Spleen (tissue), 11 donors: ENCODE results near the gene PRKCQ. TPM values are rescaled to one million over a fixed set of nuclear protein-coding genes. Genes with fewer than 3 reads are reported as not detected.

ENCODE experiments used
- DNase-seq: peaks from one replicate; pipeline ENCODE4 v3.0.0-alpha.2; 2020
- H3K27ac ChIP-seq, 8 donors: fragments of 200-600 bp; sonication (generic) in 7 of 8; 1 replicate in 4 of 8; 2 replicates in 4 of 8; pipeline versions ENCODE4 v1.5.0 to v1.8.0; 2016 to 2021; ENCODE audit warnings: inconsistent platforms in 4 of 8, mild to moderate bottlenecking in 4 of 8, moderate library complexity in 1 of 8
- H3K27me3 ChIP-seq, 7 donors: fragments of 200-600 bp; sonication (generic) in 6 of 7; replicated peaks in 1 of 7; 1 replicate in 4 of 7; 2 replicates in 3 of 7; pipeline versions ENCODE4 v1.5.0 to v1.8.0; 2016 to 2021; ENCODE audit warnings: inconsistent platforms in 3 of 7, mild to moderate bottlenecking in 1 of 7
- H3K36me3 ChIP-seq, 6 donors: fragments of 200-600 bp; sonication (generic) in 5 of 6; 1 replicate in 4 of 6; 2 replicates in 2 of 6; pipeline versions ENCODE4 v1.5.0 to v1.8.0; 2016 to 2021; ENCODE audit warnings: inconsistent platforms in 2 of 6
- H3K4me1 ChIP-seq, 6 donors: fragments of 200-600 bp; sonication (generic) in 5 of 6; 1 replicate in 3 of 6; 2 replicates in 3 of 6; pipeline versions ENCODE4 v1.5.0 to v1.8.0; 2016 to 2021; ENCODE audit warnings: inconsistent platforms in 3 of 6
- H3K4me3 ChIP-seq, 8 donors: fragments of 200-600 bp; sonication (generic) in 7 of 8; 1 replicate in 4 of 8; 2 replicates in 4 of 8; pipeline versions ENCODE4 v1.5.0 to v1.8.0; 2016 to 2021; ENCODE audit warnings: inconsistent platforms in 4 of 8, mild to moderate bottlenecking in 4 of 8, moderate library complexity in 2 of 8
- H3K9me3 ChIP-seq, 8 donors: fragments of 200-600 bp; sonication (generic) in 7 of 8; 1 replicate in 4 of 8; 2 replicates in 4 of 8; pipeline versions ENCODE4 v1.5.0 to v1.8.0; 2016 to 2021; ENCODE audit warnings: inconsistent platforms in 4 of 8
- POLR2A ChIP-seq, 3 donors: fragments of 450-650 bp; IDR thresholded peaks; one replicate each; pipeline ENCODE4 v1.5.1; 2017; ENCODE audit warnings: antibody characterized with exemption in 3 of 3, mild to moderate bottlenecking in 1 of 3
- POLR2AphosphoS5 ChIP-seq, 3 donors: sonication (generic); formaldehyde crosslinking; IDR thresholded peaks; one replicate each; pipeline ENCODE4 v1.5.1; 2017; ENCODE audit warnings: antibody characterized with exemption in 3 of 3
- WGBS, 5 donors: extraction: QIAGEN DNeasy Blood & Tissue Kit in 3 of 5; methylation state at CpG; one replicate each; pipeline versions ENCODE4 v1.1.5 to v1.1.7; 2013 to 2018; 5-methylcytosine and 5-hydroxymethylcytosine counted together
- intact Hi-C: fragments of 100-400 bp; cut with DNase I; formaldehyde crosslinking; loops from one replicate; pipeline ENCODE4 v1.15.0; 2023; ENCODE audit warnings: low total_unique reads
- polyA plus RNA-seq, 3 donors: library from polyadenylated mRNA; stranded (reverse); fragments of 200-250 nt; gene quantifications; one replicate each; pipeline ENCODE4 v1.2.1, GENCODE V29; 2013
- total RNA-seq, 7 donors: library from RNA; depleted of rRNA in 3 of 7; stranded (reverse); fragments of >200 nt in 3 of 7; fragmentation: NEBNext Ultra II Directional in 4 of 7; extraction: Animal tissue kit (Norgen Biotek cat#: 25700) in 4 of 7; gene quantifications; one replicate each; pipeline versions ENCODE4 v1.1.0 to v1.2.1, GENCODE V29; 2016 to 2021
- TF ChIP-seq, protein P1 (sequence below), 11 experiments: fragments of 200-600 bp in 7 of 11; fragments of 450-650 bp in 4 of 11; sonication (generic) in 4 of 11; IDR thresholded peaks in 8 of 11; conservative IDR thresholded peaks in 3 of 11; 1 replicate in 7 of 11; 2 replicates in 4 of 11; pipeline versions ENCODE4 v1.4.0 to v1.8.0; 2016 to 2021; ENCODE audit warnings: antibody characterized with exemption in 11 of 11, inconsistent platforms in 4 of 11, mild to moderate bottlenecking in 1 of 11
- donor health status: healthy with polysubstance abuse.
- donor health status: DM: no; HTN: no; CAD: no; lungs with moderate emphysema.
- donor health status: DM: no; HTN: no; CAD: no.
- donor health status: Bipolar disorder and iron deficiency.
- donor health status: healthy.
- donor health status: DM: no; HTN: no; CAD: no.
- donor health status: DM: yes; HTN: yes; CAD: no.

Gene PRKCQ
- total and polyA plus RNA-seq, 10 donors, result 2.1 to 11.8 (median 8.1) TPM

DNA sequence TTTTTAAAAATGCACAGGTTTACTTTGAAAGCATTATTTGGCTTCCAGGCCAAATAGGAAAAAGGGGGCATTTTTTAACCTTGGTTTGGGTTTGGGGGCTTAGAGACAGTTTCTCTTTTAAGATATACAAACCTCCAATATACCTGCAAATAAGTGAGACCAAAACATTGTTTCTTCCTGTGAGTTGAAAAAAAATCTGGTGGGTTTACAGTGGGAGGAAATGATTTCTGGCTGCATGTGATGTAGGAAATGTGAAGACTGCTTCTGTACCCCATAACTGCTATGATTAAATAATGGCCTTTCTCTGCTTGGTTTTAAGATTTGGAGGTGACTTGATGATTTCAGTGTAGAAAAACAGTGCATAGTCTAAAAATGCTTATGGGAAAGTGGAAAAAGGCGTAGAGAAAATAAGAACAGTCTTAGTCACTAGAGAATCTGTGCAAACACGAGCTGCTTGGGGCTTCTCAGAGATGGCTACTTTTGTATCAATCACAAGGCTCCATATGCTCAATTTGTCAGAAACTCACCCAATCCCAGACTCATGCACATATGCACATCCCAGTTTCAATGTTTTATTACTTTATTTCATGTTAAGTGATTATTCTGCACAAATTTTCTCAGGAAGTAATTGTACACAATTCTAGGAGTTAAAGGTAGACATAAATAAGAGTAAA lies 22.1 kb upstream of the PRKCQ start:
- no peak for DNase-seq
- WGBS, 5 donors, result 77 to 93% (median 87%) methylated on average over 2 of the region's 2 CpGs
- H3K9me3 ChIP-seq, result no peaks in the 10 kb centered on the region
- no peak overlapping the region for H3K27ac ChIP-seq
- H3K36me3 ChIP-seq, result no peaks in the 10 kb centered on the region
- TF ChIP-seq POLR2A (IDR thresholded peaks at IDR 0.05) (no peak), POLR2AphosphoS5 (IDR thresholded peaks at IDR 0.05) (no peak)
- H3K4me1 ChIP-seq, result peaks cover 0 to 21% (median 6%) of the 10 kb centered on the region in 6 donors
- peaks cover 0 to 11% (median 0%) of the 10 kb centered on the region in 7 donors for H3K27me3 ChIP-seq
- intact Hi-C loops, result no loop called here
- H3K4me3 ChIP-seq, result no peak overlapping the region

DNA sequence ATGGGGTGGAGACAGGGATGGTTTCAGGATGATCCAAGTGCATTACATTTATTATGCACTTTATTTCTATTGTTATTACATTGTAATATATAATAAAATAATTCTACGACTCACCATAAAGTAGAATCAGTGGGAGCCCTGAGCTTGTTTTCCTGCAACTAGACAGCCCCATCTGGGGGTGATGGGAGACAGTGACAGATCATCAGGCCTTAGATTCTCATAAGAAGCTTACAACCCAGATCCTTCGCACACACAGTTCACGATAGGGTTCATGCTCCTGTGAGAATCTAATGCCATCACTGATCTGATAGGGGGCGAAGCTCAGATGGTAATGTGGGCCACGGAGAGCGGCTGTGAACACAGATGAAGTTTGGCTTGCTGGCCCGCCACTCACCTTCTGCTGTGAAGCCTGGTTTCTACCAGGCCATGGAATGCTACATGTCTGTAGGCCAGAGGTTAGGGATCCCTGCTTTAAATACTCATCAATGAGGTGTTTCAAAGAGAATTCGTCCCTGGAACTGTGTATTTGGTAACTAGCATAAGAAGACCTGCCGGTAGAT lies 21.2 kb upstream of the PRKCQ start:
- H3K9me3 ChIP-seq, result no peaks in the 10 kb centered on the region
- no peak overlapping the region for H3K27ac ChIP-seq
- no peak for TF ChIP-seq POLR2A (IDR thresholded peaks at IDR 0.05)
- TF ChIP-seq, protein P1, sequence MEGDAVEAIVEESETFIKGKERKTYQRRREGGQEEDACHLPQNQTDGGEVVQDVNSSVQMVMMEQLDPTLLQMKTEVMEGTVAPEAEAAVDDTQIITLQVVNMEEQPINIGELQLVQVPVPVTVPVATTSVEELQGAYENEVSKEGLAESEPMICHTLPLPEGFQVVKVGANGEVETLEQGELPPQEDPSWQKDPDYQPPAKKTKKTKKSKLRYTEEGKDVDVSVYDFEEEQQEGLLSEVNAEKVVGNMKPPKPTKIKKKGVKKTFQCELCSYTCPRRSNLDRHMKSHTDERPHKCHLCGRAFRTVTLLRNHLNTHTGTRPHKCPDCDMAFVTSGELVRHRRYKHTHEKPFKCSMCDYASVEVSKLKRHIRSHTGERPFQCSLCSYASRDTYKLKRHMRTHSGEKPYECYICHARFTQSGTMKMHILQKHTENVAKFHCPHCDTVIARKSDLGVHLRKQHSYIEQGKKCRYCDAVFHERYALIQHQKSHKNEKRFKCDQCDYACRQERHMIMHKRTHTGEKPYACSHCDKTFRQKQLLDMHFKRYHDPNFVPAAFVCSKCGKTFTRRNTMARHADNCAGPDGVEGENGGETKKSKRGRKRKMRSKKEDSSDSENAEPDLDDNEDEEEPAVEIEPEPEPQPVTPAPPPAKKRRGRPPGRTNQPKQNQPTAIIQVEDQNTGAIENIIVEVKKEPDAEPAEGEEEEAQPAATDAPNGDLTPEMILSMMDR (IDR thresholded peaks at IDR 0.05 in 8 of 11, conservative IDR thresholded peaks at IDR 0.05 in 3 of 11), result peak in 2 of 11 experiments; percentile 6 to 8
- 79 to 87% (median 85%) methylated on average over 9 of the region's 9 CpGs for WGBS, 5 donors
- peaks cover 0 to 11% (median 0%) of the 10 kb centered on the region in 7 donors for H3K27me3 ChIP-seq
- no peak overlapping the region for H3K4me3 ChIP-seq
- no peaks in the 10 kb centered on the region for H3K36me3 ChIP-seq
- DNase-seq, result no peak
- intact Hi-C loops, result no loop called here
- H3K4me1 ChIP-seq, result peaks cover 0 to 21% (median 6%) of the 10 kb centered on the region in 6 donors

DNA sequence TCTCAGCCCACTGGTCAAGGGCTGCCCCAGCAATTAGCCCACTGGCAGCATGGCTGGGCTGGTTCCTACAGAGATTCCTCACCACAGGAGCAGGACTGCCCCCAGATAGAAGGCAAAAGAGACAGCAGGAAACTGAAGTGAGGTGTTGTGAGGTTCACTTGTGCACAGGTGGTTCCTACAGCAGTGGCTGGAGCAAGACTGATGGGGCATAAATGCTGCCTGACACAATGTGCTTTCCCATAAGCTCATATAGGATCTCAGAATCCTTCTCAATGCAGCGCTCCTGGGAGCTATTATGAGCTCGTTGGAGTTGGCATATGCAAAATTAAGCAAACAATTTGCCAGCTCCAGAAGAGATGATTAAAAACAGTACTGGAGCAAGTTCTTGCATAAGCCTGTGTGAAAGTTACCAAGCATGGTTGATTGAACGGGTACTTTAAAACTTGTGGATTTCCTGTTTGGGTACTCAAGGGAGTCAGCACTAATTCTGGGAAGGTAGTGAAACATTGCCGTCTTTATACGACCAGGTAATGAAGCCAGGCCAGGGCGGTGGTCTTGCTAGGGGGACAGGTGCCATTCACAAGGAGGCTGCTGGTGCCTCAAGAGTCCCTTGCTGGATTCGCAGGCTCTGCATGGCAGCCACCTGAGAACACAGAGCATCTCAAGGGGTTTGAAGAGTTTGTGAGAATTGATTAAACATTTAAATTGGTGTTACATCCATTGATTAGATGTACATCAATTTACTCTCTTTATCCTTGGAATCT lies 20.3 kb upstream of the PRKCQ start:
- no peak for DNase-seq
- no peak overlapping the region for H3K4me3 ChIP-seq
- intact Hi-C loops, result no loop called here
- H3K27me3 ChIP-seq, result peaks cover 0 to 10% (median 0%) of the 10 kb centered on the region in 7 donors
- H3K9me3 ChIP-seq, result no peaks in the 10 kb centered on the region
- 42 to 57% (median 52%) methylated on average over 7 of the region's 7 CpGs for WGBS, 5 donors
- peak overlapping the region in 1 of 8 donors; percentile 19 for H3K27ac ChIP-seq
- H3K4me1 ChIP-seq, result peaks cover 0 to 21% (median 6%) of the 10 kb centered on the region in 6 donors
- TF ChIP-seq POLR2A (IDR thresholded peaks at IDR 0.05) (no peak), POLR2AphosphoS5 (IDR thresholded peaks at IDR 0.05) (no peak)
- TF ChIP-seq, protein P1 (IDR thresholded peaks at IDR 0.05 in 8 of 11, conservative IDR thresholded peaks at IDR 0.05 in 3 of 11), result no peak
- H3K36me3 ChIP-seq, result no peaks in the 10 kb centered on the region

- TF ChIP-seq, protein P1 (IDR thresholded peaks at IDR 0.05 in 8 of 11, conservative IDR thresholded peaks at IDR 0.05 in 3 of 11), result no peak
- no peak for TF ChIP-seq POLR2A (IDR thresholded peaks at IDR 0.05)
- no peak for TF ChIP-seq POLR2AphosphoS5 (IDR thresholded peaks at IDR 0.05)
- 67 to 100% (median 80%) methylated on average over 1 of the region's 1 CpG for WGBS, 5 donors
- no peak overlapping the region for H3K27ac ChIP-seq
These were observed 18.6 kb upstream of the PRKCQ start for GRCh38 chr10:6598679-6599078.

More at GRCh38 chr10:6598679-6599078, 18.6 kb upstream of the PRKCQ start:
- DNase-seq, result no peak
- peaks cover 0 to 21% (median 6%) of the 10 kb centered on the region in 6 donors for H3K4me1 ChIP-seq
- H3K27me3 ChIP-seq, result peaks cover 0 to 6% (median 0%) of the 10 kb centered on the region in 7 donors
- no peaks in the 10 kb centered on the region for H3K36me3 ChIP-seq
- intact Hi-C loops, result no loop called here
- H3K4me3 ChIP-seq, result no peak overlapping the region
- no peaks in the 10 kb centered on the region for H3K9me3 ChIP-seq
